Stimulated activated CD4-positive, alpha-beta T cell treated with anti-CD3 and anti-CD28 coated beads, Interleukin-15, amount 100 ng/mL, for 24 hours (primary cell): Measurements from ENCODE around the gene SYTL2.
"Not testable (repeated sequence)": the region's sequence is repeated elsewhere in the genome, so short reads cannot be mapped to it uniquely, and the experiment has no call there.

Experiments
- DNase-seq: peaks from one replicate; pipeline ENCODE4 v3.0.0-alpha.2; 2020

The SYTL2 gene, protein sequence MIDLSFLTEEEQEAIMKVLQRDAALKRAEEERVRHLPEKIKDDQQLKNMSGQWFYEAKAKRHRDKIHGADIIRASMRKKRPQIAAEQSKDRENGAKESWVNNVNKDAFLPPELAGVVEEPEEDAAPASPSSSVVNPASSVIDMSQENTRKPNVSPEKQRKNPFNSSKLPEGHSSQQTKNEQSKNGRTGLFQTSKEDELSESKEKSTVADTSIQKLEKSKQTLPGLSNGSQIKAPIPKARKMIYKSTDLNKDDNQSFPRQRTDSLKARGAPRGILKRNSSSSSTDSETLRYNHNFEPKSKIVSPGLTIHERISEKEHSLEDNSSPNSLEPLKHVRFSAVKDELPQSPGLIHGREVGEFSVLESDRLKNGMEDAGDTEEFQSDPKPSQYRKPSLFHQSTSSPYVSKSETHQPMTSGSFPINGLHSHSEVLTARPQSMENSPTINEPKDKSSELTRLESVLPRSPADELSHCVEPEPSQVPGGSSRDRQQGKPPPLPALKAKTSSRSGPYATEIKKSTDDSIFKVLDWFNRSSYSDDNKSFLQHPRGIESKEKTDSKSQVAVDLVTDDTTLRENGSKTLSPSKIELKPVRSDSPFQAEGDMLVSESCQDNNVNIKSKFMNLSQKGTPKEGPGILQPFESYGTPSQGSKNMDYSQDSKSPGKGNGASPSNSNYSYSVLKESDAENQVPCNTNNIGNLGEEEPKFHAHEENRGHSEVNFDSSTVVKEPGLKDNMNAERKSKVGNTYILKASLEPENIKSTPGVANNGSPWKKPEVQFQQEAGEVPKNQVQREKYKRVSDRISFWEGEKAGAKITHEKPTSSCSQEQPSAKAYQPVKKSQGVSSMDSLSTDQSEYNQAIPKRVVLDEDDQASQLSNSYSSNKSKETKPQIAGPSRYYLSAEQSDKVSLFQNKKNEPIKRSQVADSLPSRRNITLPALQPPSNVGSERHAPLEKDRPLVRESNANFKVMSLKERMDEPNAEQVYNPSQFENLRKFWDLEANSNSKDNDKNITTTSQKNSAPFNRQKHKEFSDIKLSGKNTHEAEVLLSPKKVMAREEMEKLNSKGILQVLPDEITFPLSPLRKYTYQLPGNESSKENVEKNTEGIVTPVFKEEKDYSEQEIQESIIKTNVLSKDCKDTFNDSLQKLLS (N-terminal part only)

DNA sequence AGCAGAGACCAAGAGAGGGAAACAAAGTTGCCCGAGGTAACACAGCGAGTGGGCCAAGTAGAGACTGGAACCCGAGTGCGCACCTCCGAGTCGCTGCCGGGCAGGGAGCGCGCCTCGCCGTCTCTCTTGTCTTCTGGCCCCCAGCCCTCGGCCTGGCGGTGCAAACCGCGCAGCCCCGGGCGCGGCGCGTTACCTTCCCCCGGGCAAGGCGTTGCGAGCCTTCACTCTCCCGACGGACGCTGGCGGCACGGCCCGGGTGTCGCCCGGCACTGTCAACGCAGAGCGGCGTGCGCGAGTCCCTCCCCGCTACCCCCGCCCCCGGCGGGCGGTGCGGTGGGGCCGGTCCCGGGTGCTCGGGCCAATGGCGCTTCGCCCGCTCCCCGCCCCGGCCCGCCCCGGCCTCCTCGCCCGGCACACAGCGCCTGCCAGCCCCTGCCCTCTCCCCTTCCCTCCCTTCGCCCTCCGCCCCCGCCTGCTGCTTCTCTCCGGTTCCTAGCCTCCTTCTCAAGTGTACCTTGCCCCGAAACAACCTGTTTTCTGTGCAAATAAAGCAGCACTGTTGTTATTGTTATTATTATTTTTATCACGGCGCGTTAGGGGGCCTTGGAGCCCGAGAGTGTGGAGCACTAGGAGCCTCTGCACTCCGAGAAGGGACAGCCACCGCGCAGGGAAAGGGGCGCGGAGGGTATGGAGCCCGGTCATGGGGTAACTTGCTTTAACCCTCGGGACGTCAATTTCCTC, at the start of gene SYTL2:
TSS of gene SYTL2 (minus strand) at position 271 of the 741 bp plus-strand sequence. CDS start 53,416 bp downstream, outside the sequence.
- DNase-seq = peak; percentile 85

GRCh38 chr11:85859541-85859940, 48.6 kb upstream of the SYTL2 start:
- DNase-seq = not testable (repeated sequence)

DNA sequence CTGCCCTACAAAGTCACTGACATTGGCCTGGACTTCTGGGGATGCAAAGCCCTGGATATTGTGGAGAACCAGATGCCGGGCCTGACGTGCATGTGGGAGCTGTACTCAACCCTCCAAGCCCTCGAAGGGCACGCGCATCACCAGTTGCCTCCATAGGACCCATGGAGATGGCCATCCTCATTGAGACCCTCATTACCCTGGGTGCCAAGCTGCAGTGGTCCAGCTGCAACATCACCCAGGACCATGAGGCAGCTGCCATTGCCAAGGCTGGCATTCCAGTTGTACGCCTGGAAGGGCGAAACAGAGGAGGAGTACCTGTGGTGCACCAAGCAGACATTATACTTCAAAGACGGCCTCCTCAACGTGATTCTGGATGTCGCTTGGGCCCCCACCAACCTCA, 46.2 kb upstream of the SYTL2 start:
- DNase-seq = no peak

DNA sequence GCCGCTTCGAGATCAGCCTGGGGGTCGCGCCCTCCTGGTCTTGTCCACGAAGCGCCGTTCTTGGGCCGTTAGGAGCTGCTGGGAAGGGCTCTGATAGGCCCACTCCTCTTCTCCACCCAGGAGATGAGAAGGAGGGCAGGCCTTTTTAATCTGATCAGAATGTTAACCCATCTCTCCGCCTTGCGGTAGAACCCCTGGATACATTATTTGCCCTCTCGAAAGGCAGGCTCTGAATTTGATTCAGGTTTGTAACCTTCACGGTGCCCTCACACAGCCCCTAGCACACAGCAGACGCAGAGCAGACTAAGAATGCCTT, 44.4 kb upstream of the SYTL2 start, which contains the start of gene CCDC83:
TSS of gene CCDC83 (plus strand) at position 43 of the 316 bp plus-strand sequence. CDS start 9,741 bp downstream, outside the sequence.
- DNase-seq = no peak

- peak; percentile 91 for DNase-seq
Measured at GRCh38 chr11:85854557-85855340, 43.8 kb upstream of the SYTL2 start.

DNA sequence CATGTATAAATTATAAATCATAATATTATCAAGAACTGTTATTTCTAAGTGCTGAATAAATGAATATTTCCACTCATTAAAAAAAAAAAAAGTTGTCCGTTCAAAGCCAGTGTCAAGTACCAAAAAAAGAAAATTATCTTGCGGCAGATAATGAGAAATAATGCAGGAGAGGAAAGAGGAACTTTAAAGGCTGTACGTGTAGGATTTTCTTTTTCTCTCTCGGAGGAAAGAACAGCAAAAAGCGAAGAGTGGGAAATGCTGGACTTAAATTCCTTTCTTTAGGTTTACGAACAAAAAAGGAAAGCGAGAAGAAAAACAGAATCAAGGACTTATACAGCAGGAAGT, 43.2 kb upstream of the SYTL2 start:
- DNase-seq = no peak

DNA sequence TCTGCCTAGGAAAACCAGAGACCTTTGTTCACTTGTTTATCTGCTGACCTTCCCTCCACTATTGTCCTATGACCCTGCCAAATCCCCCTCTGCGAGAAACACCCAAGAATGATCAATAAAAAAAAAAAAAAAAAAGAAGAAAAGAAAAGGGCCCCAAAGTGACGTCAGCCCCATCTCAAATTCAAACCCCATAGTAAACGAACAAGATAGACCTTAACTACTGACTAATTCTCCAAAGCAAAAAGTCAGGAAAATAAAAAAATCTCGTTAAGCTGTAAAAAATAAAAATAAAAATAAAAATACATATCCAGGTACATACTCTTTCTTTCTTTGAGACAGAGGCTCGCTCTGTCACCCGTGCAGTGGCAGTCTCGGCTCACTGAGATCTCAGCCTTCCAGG, 42.6 kb upstream of the SYTL2 start:
- DNase-seq = not testable (repeated sequence)

GRCh38 chr11:85852754-85853153, 41.8 kb upstream of the SYTL2 start:
- DNase-seq = not testable (repeated sequence)

DNA sequence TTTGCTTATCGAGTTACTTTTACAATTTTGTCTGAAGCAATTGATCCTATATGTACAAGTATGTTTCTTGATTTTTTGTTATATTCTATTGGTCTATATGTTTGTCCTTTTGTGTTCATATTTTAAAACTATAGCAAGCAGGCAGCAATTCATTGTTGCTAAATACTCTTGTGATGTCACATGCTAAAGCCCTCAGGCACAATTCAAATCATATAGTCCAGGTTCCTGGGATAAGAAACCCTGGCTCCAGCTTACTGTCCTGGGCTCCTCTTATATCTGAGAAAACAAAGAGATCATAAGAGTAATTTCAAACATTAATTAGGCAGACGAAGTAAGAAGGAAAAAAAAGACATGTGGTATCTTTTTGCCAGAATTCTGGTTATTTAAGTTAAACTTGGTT, 37.6 kb upstream of the SYTL2 start:
- DNase-seq = no peak

GRCh38 chr11:85848006-85848405, 37.1 kb upstream of the SYTL2 start:
- DNase-seq = no peak

- no peak for DNase-seq
Measured at GRCh38 chr11:85847436-85847835, 36.5 kb upstream of the SYTL2 start.

DNA sequence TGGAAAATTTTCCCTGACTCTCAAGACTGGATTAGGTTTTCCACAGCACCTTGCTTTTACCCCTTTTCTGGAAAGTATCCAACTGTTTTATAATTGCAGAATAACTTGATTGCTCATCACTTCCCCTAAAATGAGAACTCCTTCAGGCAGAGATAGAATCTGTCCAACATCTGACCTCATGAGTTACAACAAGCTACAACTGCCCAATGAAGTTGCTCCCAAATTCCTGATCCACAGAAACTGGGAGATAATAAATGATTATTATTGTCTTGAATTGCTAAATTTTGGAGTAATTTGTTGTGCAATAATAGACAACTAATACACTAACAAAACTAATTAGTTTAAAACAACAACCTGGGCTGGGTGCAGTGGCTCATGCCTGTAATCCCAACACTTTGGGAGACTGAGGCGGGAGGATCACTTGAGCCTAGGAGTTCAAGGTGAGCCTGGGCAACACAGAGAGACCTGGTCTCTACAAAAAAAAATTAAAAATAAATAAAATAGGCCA, 34.2 kb upstream of the SYTL2 start:
- no peak for DNase-seq

- DNase-seq = no peak
Measured at GRCh38 chr11:85844439-85845123, 33.6 kb upstream of the SYTL2 start.

- DNase-seq = no peak
Measured at GRCh38 chr11:85843929-85844328, 33.0 kb upstream of the SYTL2 start.

DNA sequence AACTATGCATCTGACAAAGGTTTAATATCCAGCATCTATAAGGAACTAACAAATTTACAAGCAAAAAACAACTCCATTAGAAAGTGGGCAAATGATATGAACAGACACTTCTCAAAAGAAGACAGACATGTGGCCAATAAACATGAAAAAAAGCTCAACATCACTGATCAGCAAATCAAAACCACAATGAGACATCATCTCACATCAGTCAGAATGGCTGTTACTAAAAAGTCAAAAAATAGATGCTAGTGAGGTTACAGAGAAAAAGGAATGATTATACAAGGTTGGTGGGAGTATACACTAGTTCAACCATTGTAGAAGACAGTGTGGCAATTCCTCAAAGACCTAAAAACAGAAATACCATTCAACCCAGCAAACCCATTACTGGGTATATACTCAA, 30.0 kb upstream of the SYTL2 start:
- DNase-seq = not testable (repeated sequence)

DNA sequence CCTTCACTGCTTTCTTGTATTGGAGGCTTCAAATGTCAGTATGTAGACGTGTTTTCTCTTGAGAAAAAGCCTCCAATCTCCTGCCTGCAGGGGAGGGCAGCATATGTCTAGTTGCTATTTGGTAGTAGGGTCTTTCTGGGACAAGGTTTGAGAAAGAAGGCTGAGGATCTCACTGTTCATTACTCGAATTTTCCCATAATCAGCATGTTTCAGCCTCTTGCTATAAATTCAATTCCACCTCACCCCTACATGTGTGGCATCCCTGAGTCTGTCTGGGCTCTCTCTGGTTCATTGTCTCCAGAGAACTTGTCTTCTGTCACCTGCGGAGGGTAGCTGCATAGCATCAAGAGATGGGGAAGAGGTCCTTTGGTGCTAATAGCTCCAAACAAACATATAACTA, 24.8 kb upstream of the SYTL2 start:
- DNase-seq = no peak

DNA sequence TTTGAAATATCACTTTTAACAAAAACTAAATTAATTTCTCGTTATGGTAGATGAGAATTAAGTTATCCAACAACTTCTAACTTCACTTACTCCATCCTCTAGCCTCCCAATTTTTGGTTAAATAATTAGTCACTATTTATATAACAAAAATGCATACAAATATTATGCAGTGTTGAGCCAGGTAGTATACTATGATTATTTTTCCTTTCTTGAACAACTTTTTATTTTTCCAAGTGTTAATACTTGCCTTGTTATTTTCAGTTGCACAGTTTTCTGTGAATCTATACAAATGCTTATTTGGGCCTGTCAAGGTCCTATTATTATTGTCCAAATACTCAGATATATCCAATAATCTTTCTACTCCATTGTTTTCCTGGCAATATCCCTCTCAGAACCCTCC, 24.3 kb upstream of the SYTL2 start:
- DNase-seq = no peak

- DNase-seq = no peak
Measured at GRCh38 chr11:85831050-85831449, 20.1 kb upstream of the SYTL2 start.

DNA sequence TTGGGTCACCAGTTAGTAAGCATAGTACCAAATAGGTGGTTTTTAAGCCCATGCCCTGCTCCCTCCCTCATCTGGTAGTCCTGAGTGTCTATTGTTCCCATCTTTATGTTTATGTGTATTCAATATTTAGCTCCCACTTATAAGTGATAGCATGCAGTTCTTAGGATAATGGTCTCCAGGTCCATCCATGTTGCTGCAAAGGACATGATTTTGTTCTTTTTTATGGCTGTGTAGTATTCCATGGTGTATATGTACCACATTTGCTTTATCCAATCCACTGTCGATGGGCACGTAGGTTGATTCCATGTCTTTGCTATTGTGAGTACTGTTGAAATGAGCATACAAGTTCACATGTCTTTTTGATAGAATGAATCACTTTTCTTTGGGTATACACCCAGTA, 18.2 kb upstream of the SYTL2 start:
- no peak for DNase-seq

DNA sequence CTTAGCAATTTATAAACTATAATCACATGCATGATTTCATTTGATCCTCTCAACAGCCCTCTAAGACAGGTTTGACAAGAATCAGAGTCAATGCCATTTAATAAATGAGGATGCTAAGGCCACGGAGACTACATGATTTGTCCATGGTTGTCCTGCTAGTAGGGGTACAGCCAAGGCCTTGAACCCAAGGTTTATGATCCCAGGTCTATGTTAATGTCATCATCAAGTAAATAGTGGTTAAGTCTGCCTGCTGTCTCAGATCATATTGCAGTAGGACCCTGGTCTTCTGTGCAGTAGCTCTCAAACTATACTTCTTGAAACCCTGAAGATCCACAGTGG, 17.7 kb upstream of the SYTL2 start:
- no peak for DNase-seq
